ENCODE data around the gene L3MBTL3.

L3MBTL3 gene

GRCh38 chr6:130188207-130188899 is 170.0 kb downstream of the L3MBTL3 start:
- no peak for DNase-seq

DNA sequence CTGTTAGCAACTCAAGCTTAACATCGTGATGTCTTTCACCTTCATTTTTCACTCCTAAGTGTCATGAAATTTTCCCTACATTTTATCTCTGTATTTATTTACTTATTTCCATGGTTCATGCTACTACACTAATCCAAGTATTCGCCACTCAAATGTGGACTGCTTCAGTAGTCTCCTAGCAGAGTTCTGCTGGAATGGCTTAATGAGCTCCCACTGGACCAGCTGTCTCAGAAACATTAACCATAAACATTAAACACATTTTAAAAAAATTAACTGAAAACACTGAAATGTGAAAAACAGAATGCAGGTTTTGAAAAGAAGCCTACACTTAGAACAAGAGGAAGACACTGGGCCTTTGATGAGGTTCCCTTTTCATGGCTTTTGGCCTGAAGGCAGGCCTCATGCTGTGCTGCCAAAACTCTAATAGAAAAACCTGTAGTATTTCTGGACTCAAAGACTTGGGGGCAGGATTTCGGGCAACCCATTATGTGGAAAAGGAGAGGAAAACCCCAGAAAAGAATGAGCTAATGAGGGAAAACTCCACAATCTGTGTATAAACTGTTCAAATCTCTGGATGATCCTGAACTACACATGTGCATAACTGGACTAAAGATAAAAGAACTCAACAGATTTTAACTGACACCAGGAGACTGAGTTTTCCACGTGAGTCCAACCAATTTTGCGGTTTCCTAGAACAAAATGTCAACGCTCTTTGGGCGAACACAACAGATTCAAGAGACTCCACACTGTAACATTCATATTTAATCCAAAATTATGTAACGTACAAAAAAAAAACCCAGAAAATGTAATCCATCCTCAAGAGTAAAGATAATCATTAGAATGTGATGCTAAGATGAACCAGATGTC is 171.4 kb downstream of the L3MBTL3 start:
- peak; percentile 73 for DNase-seq
